Thyroid gland (tissue), 4 donors: ENCODE results near the gene WDR93. TPM values are rescaled to one million over a fixed set of nuclear protein-coding genes. Genes with fewer than 3 reads are reported as not detected.

Source experiments
- DNase-seq, 2 donors: peaks; one replicate each; pipeline ENCODE4 v3.0.0-alpha.2; 2019
- H3K27ac ChIP-seq, 3 donors: fragments of 200-600 bp; sonication (generic); 1 replicate in 2 of 3; 2 replicates in 1 of 3; pipeline ENCODE4 v1.5.1; 2016 to 2019; ENCODE audit warnings: mild to moderate bottlenecking in 1 of 3, moderate library complexity in 1 of 3
- H3K27me3 ChIP-seq: fragments of 200-600 bp; sonication (generic); one replicate; pipeline ENCODE4 v1.5.1; 2019
- H3K36me3 ChIP-seq, 2 donors: fragments of 200-600 bp; sonication (generic); one replicate each; pipeline ENCODE4 v1.5.1; 2016 to 2019
- H3K4me1 ChIP-seq, 2 donors: fragments of 200-600 bp; sonication (generic); one replicate each; pipeline ENCODE4 v1.5.1; 2017 to 2019
- H3K4me3 ChIP-seq, 3 donors: fragments of 200-600 bp; sonication (generic); replicated peaks in 1 of 3; 1 replicate in 2 of 3; 2 replicates in 1 of 3; pipeline ENCODE4 v1.5.1; 2016; ENCODE audit warnings: mild to moderate bottlenecking in 1 of 3
- H3K9me3 ChIP-seq: fragments of 200-600 bp; sonication (generic); one replicate; pipeline ENCODE4 v1.5.1; 2017
- POLR2A ChIP-seq, 2 donors: fragments of 450-650 bp; IDR thresholded peaks; one replicate each; pipeline ENCODE4 v1.6.1; 2017; ENCODE audit warnings: antibody characterized with exemption in 2 of 2, mild to moderate bottlenecking in 2 of 2, moderate library complexity in 1 of 2
- WGBS, 2 donors: methylation state at CpG; one replicate each; pipeline ENCODE4 v1.1.5; 2017; 5-methylcytosine and 5-hydroxymethylcytosine counted together
- intact Hi-C: fragments of 100-400 bp; cut with DNase I; formaldehyde crosslinking; loops from one replicate; pipeline ENCODE4 v1.15.1; 2023
- total RNA-seq, 4 donors: library from RNA; depleted of rRNA; stranded (reverse); fragments of >200 nt; gene quantifications; one replicate each; pipeline ENCODE4 v1.2.3, GENCODE V29; 2016
- TF ChIP-seq, protein P1 (sequence below), 6 experiments: fragments of 200-600 bp in 3 of 6; fragments of 450-650 bp in 3 of 6; sonication (generic) in 3 of 6; IDR thresholded peaks; one replicate each; pipeline ENCODE4 v1.5.1; 2016 to 2019; ENCODE audit warnings: antibody characterized with exemption in 6 of 6, mild to moderate bottlenecking in 2 of 6, inconsistent platforms in 1 of 6, moderate library complexity in 1 of 6

The WDR93 gene
- total RNA-seq, 4 donors from 2014 or later: 1.1 to 2.3 (median 2.3) TPM

DNA sequence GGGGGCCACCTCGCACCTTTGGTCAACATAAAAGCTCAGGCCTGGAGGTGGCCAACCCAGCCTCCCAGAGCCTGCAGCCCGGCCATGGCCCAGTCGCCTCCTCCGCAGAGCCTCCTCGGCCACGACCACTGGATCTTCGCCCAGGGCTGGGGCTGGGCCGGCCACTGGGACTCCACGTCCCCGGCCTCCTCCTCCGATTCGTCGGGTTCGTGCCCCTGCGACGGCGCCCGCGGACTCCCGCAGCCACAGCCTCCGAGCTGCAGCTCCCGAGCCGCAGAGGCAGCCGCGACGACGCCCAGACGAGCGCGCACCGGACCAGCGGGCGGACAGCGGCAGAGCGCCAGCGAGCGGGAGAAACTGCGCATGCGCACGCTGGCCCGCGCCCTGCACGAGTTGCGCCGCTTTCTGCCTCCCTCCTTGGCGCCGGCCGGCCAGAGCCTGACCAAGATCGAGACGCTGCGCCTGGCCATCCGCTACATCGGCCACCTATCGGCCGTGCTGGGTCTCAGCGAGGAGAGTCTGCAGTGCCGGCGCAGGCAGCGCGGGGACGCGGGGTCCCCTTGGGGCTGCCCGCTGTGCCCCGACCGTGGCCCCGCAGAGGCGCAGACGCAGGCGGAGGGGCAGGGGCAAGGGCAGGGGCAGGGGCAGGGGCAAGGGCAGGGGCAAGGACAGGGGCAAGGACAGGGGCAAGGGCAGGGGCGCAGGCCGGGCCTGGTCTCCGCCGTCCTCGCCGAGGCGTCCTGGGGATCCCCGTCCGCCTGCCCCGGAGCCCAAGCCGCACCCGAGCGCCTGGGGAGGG lies 85.9 kb downstream of the WDR93 start, which contains the start of gene MESP2:
Gene MESP2, plus strand, starts transcription at position 59 of the 799 bp plus-strand sequence. Its CDS starts 26 bp downstream, at position 85.
- peak within 1 kb of the TSS in 1 of 3 donors; percentile 31 for H3K4me3 ChIP-seq
- no peak for TF ChIP-seq POLR2A (IDR thresholded peaks at IDR 0.05)
- TF ChIP-seq, protein P1, sequence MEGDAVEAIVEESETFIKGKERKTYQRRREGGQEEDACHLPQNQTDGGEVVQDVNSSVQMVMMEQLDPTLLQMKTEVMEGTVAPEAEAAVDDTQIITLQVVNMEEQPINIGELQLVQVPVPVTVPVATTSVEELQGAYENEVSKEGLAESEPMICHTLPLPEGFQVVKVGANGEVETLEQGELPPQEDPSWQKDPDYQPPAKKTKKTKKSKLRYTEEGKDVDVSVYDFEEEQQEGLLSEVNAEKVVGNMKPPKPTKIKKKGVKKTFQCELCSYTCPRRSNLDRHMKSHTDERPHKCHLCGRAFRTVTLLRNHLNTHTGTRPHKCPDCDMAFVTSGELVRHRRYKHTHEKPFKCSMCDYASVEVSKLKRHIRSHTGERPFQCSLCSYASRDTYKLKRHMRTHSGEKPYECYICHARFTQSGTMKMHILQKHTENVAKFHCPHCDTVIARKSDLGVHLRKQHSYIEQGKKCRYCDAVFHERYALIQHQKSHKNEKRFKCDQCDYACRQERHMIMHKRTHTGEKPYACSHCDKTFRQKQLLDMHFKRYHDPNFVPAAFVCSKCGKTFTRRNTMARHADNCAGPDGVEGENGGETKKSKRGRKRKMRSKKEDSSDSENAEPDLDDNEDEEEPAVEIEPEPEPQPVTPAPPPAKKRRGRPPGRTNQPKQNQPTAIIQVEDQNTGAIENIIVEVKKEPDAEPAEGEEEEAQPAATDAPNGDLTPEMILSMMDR (IDR thresholded peaks at IDR 0.05): peak in 5 of 6 experiments; percentile 6 to 59 (median 43)
- DNase-seq: peak; percentile 86 to 88
- H3K27me3 ChIP-seq: no peaks in the 10 kb centered on the region
- H3K4me1 ChIP-seq: peaks cover 3 to 10% of the 10 kb centered on the region in 2 donors
- WGBS, 2 donors: 23% methylated on average over 19 of the region's 82 CpGs; no CpG with 5 or more reads in 1 of the 2 donors
- no peaks in the 10 kb centered on the region for H3K36me3 ChIP-seq
- peak within 1 kb of the TSS in 2 of 3 donors; percentile 7 to 10 for H3K27ac ChIP-seq
- intact Hi-C loops: no loop called here
- H3K9me3 ChIP-seq: no peaks in the 10 kb centered on the region

DNA sequence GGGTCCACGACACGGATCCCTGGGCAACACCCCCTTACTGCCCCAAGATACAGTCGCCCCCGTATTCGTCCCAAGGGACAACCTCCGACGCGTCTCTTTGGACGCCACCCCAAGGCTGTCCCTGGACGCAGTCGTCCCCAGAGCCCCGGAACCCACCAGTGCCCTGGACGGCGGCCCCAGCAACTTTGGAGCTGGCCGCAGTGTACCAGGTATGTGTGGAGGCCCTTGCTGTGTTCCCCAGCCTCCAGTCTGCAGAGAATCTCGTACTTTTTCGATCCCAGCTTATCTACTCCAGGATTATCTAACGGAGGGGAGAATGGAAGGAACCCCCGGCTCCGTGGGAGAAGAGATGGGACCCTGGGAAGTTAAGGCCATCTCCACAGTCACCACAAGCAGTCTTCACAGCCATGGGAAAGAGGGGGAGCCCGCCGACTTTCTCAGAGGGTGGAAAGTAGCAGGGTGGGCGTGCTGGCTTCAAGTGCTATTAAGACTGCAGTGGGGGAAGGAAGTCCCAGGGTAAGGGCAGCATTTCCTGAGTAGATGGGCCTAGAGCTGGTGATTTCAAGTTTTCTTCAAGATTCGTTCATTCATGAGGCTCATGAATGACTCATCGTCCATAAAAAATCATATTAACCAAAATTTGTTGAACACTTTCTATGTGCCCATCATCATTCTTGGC lies 86.6 kb downstream of the WDR93 start:
- Histone ChIP-seq H3K36me3 (no peaks in the 10 kb centered on the region), H3K4me3 (no peak overlapping the region), H3K4me1 (peaks cover 3 to 10% of the 10 kb centered on the region in 2 donors), H3K27me3 (no peaks in the 10 kb centered on the region), H3K27ac (peak overlapping the region in 1 of 3 donors; percentile 7), H3K9me3 (no peaks in the 10 kb centered on the region)
- WGBS, 2 donors: 59 to 75% methylated on average over 16 to 21 of the region's 25 CpGs
- DNase-seq: no peak
- intact Hi-C loops: no loop called here
- TF ChIP-seq, protein P1 (IDR thresholded peaks at IDR 0.05): no peak
- no peak for TF ChIP-seq POLR2A (IDR thresholded peaks at IDR 0.05)

DNA sequence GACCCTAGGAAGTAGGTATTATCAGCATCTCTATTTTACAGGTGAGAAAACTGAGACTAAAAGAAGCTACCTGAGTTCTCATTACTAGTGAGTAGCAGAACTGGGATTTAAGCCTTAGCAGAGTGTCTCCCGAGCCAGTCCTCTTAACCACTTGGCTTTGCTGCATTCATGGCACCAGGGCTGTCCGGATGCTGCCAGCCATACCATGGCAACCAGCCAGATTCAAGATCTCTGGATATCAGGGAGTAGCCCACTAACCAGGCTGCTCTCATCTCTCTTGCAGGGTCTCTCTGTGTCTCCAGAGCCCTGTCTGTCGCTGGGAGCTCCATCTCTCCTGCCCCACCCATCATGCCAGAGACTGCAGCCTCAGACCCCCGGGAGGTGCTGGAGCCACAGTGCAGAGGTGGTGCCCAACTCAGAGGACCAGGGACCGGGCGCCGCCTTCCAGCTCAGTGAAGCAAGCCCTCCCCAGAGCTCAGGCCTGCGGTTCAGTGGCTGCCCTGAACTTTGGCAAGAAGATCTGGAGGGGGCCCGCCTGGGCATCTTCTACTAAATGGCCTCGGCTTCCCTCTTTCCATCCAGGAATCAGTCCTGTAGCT lies 87.3 kb downstream of the WDR93 start:
- no peak overlapping the region for H3K4me3 ChIP-seq
- H3K27me3 ChIP-seq: no peaks in the 10 kb centered on the region
- H3K9me3 ChIP-seq: no peaks in the 10 kb centered on the region
- DNase-seq: peak; percentile 43 to 59
- 45 to 55% methylated on average over 7 to 10 of the region's 10 CpGs for WGBS, 2 donors
- peaks cover 3 to 10% of the 10 kb centered on the region in 2 donors for H3K4me1 ChIP-seq
- H3K36me3 ChIP-seq: no peaks in the 10 kb centered on the region
- intact Hi-C loops: no loop called here
- no peak overlapping the region for H3K27ac ChIP-seq
- TF ChIP-seq POLR2A (IDR thresholded peaks at IDR 0.05): no peak
- TF ChIP-seq, protein P1 (IDR thresholded peaks at IDR 0.05): no peak

DNA sequence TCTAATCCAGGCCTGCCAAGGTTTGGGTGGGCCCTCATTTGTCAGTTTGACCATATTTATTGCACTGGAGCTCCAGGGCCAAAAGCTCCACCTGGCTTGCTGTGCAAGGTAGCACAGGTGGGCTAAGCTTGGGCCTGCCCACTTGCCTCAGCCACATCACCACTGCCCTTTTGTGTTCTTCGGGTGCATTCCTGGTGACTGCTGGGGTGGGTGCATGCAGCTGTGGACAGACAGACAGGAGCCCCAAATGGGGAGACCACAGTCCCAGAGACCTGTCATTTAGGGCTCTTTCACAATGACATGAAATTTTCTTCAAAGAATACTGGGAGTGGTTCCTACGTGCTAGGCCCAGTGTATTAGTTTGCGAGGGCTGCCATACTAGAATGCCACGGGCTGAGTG lies 88.2 kb downstream of the WDR93 start:
- 89 to 91% methylated on average over 4 of the region's 4 CpGs for WGBS, 2 donors
- intact Hi-C loops: no loop called here
- Histone ChIP-seq H3K9me3 (no peaks in the 10 kb centered on the region), H3K27ac (no peak overlapping the region), H3K4me1 (peaks cover 3 to 10% of the 10 kb centered on the region in 2 donors), H3K4me3 (no peak overlapping the region), H3K36me3 (no peaks in the 10 kb centered on the region), H3K27me3 (no peaks in the 10 kb centered on the region)
- no peak for DNase-seq
- TF ChIP-seq POLR2A (IDR thresholded peaks at IDR 0.05): no peak
- TF ChIP-seq, protein P1 (IDR thresholded peaks at IDR 0.05): no peak
